ENCODE measurements around the gene CXCL16.

DNA sequence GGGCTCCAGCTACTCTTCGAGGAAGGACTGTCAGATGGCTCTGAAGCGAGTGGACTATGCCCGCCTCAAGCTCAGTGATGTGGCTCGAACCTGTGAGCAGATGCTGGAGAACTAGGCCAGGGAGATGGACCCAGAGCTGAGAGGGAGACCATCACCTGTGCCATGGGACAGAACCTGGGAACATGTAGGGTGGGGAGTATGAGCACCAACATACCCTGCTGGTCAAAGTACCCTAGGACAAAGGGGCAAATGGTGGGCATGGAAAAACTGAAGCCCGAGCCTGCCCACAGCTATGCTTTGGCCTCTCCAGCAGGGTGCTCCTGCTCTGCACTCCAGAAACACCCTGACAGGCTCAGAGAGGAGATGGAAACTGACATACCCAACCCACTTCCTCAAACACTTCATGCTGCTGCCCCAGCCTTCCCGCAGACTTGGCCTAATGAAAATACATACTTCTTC, 6.6 kb downstream of the CXCL16 start:
- TF ChIP-seq, protein P1, sequence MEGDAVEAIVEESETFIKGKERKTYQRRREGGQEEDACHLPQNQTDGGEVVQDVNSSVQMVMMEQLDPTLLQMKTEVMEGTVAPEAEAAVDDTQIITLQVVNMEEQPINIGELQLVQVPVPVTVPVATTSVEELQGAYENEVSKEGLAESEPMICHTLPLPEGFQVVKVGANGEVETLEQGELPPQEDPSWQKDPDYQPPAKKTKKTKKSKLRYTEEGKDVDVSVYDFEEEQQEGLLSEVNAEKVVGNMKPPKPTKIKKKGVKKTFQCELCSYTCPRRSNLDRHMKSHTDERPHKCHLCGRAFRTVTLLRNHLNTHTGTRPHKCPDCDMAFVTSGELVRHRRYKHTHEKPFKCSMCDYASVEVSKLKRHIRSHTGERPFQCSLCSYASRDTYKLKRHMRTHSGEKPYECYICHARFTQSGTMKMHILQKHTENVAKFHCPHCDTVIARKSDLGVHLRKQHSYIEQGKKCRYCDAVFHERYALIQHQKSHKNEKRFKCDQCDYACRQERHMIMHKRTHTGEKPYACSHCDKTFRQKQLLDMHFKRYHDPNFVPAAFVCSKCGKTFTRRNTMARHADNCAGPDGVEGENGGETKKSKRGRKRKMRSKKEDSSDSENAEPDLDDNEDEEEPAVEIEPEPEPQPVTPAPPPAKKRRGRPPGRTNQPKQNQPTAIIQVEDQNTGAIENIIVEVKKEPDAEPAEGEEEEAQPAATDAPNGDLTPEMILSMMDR (IDR thresholded peaks at IDR 0.05; ENCODE audit: insufficient read depth, low read length, poor library complexity, severe bottlenecking) = peak; percentile 18
- TF ChIP-seq EZH2phosphoT487 (conservative IDR thresholded peaks at IDR 0.05; ENCODE audit: low read length) = no peak
